Endodermal cell (in vitro differentiated cells): ENCODE data around the gene SLC24A4. TPM values are rescaled to one million over a fixed set of nuclear protein-coding genes. Genes with fewer than 3 reads are reported as not detected.

Experiments
- DNase-seq: peaks from one replicate; pipeline ENCODE4 v3.0.0-alpha.2; 2017
- H3K27ac ChIP-seq: 2 replicates; pipeline ENCODE4 v1.5.1; 2013; ENCODE audit warnings: mild to moderate bottlenecking, low read depth, low read length, moderate library complexity
- H3K27me3 ChIP-seq: 2 replicates; pipeline ENCODE4 v1.6.1; 2013; ENCODE audit warnings: mild to moderate bottlenecking, low read length, moderate library complexity; ENCODE audit not compliant: insufficient read depth, control insufficient read depth, poor library complexity, severe bottlenecking
- H3K36me3 ChIP-seq: 2 replicates; pipeline ENCODE4 v1.7.0; 2013; ENCODE audit warnings: mild to moderate bottlenecking, low read length, moderate library complexity; ENCODE audit not compliant: control insufficient read depth, insufficient read depth
- H3K4me1 ChIP-seq: one replicate; pipeline ENCODE4 v1.7.0; 2013; ENCODE audit warnings: low read length; ENCODE audit not compliant: control insufficient read depth, insufficient read depth
- H3K4me3 ChIP-seq: 2 replicates; pipeline ENCODE4 v1.5.1; 2013; ENCODE audit warnings: mild to moderate bottlenecking, low read length, moderate library complexity
- H3K9ac ChIP-seq: 2 replicates; pipeline ENCODE4 v1.6.1; 2013; ENCODE audit warnings: mild to moderate bottlenecking, low read length, moderate library complexity; ENCODE audit not compliant: poor library complexity, severe bottlenecking; ENCODE audit errors: extremely low read depth
- H3K9me3 ChIP-seq: 2 replicates; pipeline ENCODE4 v1.6.1; 2013; ENCODE audit warnings: mild to moderate bottlenecking, low read length, moderate library complexity; ENCODE audit not compliant: control insufficient read depth
- H3K27ac Mint-ChIP-seq: 2 replicates; pipeline ENCODE4 v1.8.0; 2020; ENCODE audit warnings: mixed read lengths
- H3K27me3 Mint-ChIP-seq: 2 replicates; pipeline ENCODE4 v1.8.0; 2021; ENCODE audit warnings: mild to moderate bottlenecking, mixed read lengths; ENCODE audit not compliant: insufficient read depth
- H3K36me3 Mint-ChIP-seq: 2 replicates; pipeline ENCODE4 v1.8.0; 2020; ENCODE audit warnings: low read depth, mixed read lengths
- H3K4me1 Mint-ChIP-seq: 2 replicates; pipeline ENCODE4 v1.8.0; 2020; ENCODE audit warnings: mixed read lengths
- H3K4me3 Mint-ChIP-seq: 2 replicates; pipeline ENCODE4 v1.8.0; 2020; ENCODE audit warnings: mild to moderate bottlenecking, moderate library complexity, mixed read lengths
- H3K9me3 Mint-ChIP-seq: 2 replicates; pipeline ENCODE4 v1.8.0; 2020; ENCODE audit warnings: mild to moderate bottlenecking, mixed read lengths
- WGBS, 2 experiments: methylation state at CpG; one replicate each; pipeline versions ENCODE4 v1.1.5 to v1.1.7; 2013; ENCODE audit warnings: missing lambda C conversion rate in 2 of 2, mixed read lengths in 1 of 2; ENCODE audit not compliant: insufficient coverage in 1 of 2, insufficient read length in 1 of 2; 5-methylcytosine and 5-hydroxymethylcytosine counted together
- total RNA-seq, 2 donors: library from RNA; stranded (reverse); fragmentation: NEBNext Ultra II Directional in 1 of 2; extraction: Animal tissue kit (Norgen Biotek cat#: 25700) in 1 of 2; gene quantifications; 2 replicates in 1 of 2; 3 replicates in 1 of 2; pipeline ENCODE4 v1.2.1, GENCODE V29; 2021
- TF ChIP-seq, protein P1 (sequence below): fragments of 200-600 bp; sonication (generic); conservative IDR thresholded peaks from 2 replicates; pipeline ENCODE4 v1.5.0; 2021; ENCODE audit warnings: antibody characterized with exemption, mild to moderate bottlenecking

The SLC24A4 gene
- total RNA-seq, 2 donors from 2014 or later = 0.09 to 0.29 TPM

- Mint-ChIP-seq H3K4me3 (no peak overlapping the region), H3K4me1 (peaks cover 2% of the 10 kb centered on the region), H3K27me3 (peaks cover 2% of the 10 kb centered on the region), H3K9me3 (no peaks in the 10 kb centered on the region), H3K27ac (no peak overlapping the region), H3K36me3 (no peaks in the 10 kb centered on the region)
- no peak overlapping the region for H3K4me3 ChIP-seq
- TF ChIP-seq, protein P1, sequence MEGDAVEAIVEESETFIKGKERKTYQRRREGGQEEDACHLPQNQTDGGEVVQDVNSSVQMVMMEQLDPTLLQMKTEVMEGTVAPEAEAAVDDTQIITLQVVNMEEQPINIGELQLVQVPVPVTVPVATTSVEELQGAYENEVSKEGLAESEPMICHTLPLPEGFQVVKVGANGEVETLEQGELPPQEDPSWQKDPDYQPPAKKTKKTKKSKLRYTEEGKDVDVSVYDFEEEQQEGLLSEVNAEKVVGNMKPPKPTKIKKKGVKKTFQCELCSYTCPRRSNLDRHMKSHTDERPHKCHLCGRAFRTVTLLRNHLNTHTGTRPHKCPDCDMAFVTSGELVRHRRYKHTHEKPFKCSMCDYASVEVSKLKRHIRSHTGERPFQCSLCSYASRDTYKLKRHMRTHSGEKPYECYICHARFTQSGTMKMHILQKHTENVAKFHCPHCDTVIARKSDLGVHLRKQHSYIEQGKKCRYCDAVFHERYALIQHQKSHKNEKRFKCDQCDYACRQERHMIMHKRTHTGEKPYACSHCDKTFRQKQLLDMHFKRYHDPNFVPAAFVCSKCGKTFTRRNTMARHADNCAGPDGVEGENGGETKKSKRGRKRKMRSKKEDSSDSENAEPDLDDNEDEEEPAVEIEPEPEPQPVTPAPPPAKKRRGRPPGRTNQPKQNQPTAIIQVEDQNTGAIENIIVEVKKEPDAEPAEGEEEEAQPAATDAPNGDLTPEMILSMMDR = no peak
- H3K9ac ChIP-seq = no peak overlapping the region
- H3K27ac ChIP-seq = no peak overlapping the region
- H3K36me3 ChIP-seq = no peaks in the 10 kb centered on the region
- no peaks in the 10 kb centered on the region for H3K9me3 ChIP-seq
- H3K27me3 ChIP-seq = no peaks in the 10 kb centered on the region
- no peak for DNase-seq
- no peaks in the 10 kb centered on the region for H3K4me1 ChIP-seq
- WGBS, 2 experiments = 90 to 93% methylated on average over 4 to 12 of the region's 12 CpGs
Measured at GRCh38 chr14:92439537-92440344, 116.8 kb downstream of the SLC24A4 start.

DNA sequence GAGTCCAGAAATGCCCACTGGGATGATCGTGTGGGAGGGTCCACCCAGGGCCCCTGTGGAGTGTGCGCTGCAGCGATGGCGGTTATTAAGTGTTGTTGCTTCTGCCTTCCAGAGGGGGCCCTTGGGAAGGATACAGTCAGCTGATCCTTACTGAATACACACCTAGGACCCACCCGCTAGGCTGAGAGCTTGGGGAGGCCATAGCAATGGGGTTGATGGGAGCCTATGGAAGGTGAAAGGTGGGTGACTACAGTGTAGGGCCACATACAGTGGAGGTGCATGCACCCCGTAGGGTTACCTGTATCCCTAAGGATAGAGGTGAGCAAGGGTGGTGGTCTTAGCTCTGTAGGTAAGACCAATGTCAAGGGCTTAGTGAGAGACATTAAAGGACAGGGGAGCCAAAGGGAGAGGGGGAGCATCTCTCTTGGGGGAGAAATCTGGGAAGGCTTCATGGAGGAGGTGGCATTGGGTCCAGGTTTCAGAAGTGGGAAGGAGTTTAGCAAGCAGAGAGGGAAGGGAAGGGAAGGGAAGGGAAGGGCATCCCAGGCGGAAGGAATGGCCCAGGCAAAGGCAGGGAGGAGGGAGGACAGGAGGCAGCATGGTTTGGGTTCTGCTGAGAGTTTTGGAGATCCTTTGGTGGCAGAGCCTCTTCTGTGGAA, 117.5 kb downstream of the SLC24A4 start:
- H3K4me1 ChIP-seq = no peaks in the 10 kb centered on the region
- no peak overlapping the region for H3K4me3 ChIP-seq
- WGBS, 2 experiments = 92 to 93% methylated on average over 2 to 7 of the region's 7 CpGs
- no peak for DNase-seq
- Mint-ChIP-seq H3K27ac (no peak overlapping the region), H3K4me3 (no peak overlapping the region), H3K36me3 (no peaks in the 10 kb centered on the region), H3K27me3 (peaks cover 2% of the 10 kb centered on the region), H3K4me1 (peaks cover 2% of the 10 kb centered on the region), H3K9me3 (peaks cover 4% of the 10 kb centered on the region)
- no peaks in the 10 kb centered on the region for H3K36me3 ChIP-seq
- TF ChIP-seq, protein P1 = no peak
- no peaks in the 10 kb centered on the region for H3K27me3 ChIP-seq
- no peak overlapping the region for H3K27ac ChIP-seq
- peaks cover under 1% of the 10 kb centered on the region for H3K9me3 ChIP-seq
- no peak overlapping the region for H3K9ac ChIP-seq

GRCh38 chr14:92441751-92442504, 119.0 kb downstream of the SLC24A4 start:
- no peaks in the 10 kb centered on the region for H3K4me1 ChIP-seq
- H3K9me3 ChIP-seq = peaks cover 4% of the 10 kb centered on the region
- no peak overlapping the region for H3K9ac ChIP-seq
- TF ChIP-seq, protein P1 = no peak
- no peak overlapping the region for H3K27ac Mint-ChIP-seq
- H3K9me3 Mint-ChIP-seq = peaks cover 10% of the 10 kb centered on the region
- no peak overlapping the region for H3K27ac ChIP-seq
- peaks cover 2% of the 10 kb centered on the region for H3K27me3 Mint-ChIP-seq
- H3K4me3 ChIP-seq = no peak overlapping the region
- H3K36me3 ChIP-seq = no peaks in the 10 kb centered on the region
- no peaks in the 10 kb centered on the region for H3K4me1 Mint-ChIP-seq
- H3K36me3 Mint-ChIP-seq = no peaks in the 10 kb centered on the region
- whole genome bisulfite sequencing, 2 experiments = 91 to 92% methylated on average over 9 to 10 of the region's 10 CpGs
- no peaks in the 10 kb centered on the region for H3K27me3 ChIP-seq
- H3K4me3 Mint-ChIP-seq = no peak overlapping the region
- no peak for DNase-seq
